Coronary artery (tissue), 2 donors: Measurements from ENCODE around the gene USP46.

Experiments
- DNase-seq: peaks from one replicate; pipeline ENCODE4 v3.0.0-alpha.2; 2017; ENCODE audit warnings: low spot score
- H3K27ac ChIP-seq, 2 donors: fragments of 200-600 bp; sonication (generic); one replicate each; pipeline ENCODE4 v1.5.1; 2016 to 2019
- H3K4me3 ChIP-seq: fragments of 200-600 bp; sonication (generic); 2 replicates; pipeline ENCODE4 v1.5.1; 2016; ENCODE audit warnings: mild to moderate bottlenecking, moderate library complexity
- CTCF ChIP-seq: fragments of 200-600 bp; sonication (generic); IDR thresholded peaks from one replicate; pipeline ENCODE4 v1.5.1; 2019; ENCODE audit warnings: antibody characterized with exemption

The USP46 gene

GRCh38 chr4:52637116-52637515 is 22.0 kb downstream of the USP46 start:
- TF ChIP-seq CTCF = no peak
- no peak for DNase-seq
- Histone ChIP-seq H3K4me3 (no peak overlapping the region), H3K27ac (no peak overlapping the region)

- H3K27ac ChIP-seq = no peak overlapping the region
- TF ChIP-seq CTCF = no peak
- no peak for DNase-seq
- H3K4me3 ChIP-seq = no peak overlapping the region
Measured at GRCh38 chr4:52635560-52635959, 23.5 kb downstream of the USP46 start.

- DNase-seq = no peak
- TF ChIP-seq CTCF = no peak
- Histone ChIP-seq H3K27ac (no peak overlapping the region), H3K4me3 (no peak overlapping the region)
Measured at GRCh38 chr4:52635130-52635529, 24.0 kb downstream of the USP46 start.

- no peak for TF ChIP-seq CTCF
- H3K27ac ChIP-seq = no peak overlapping the region
- no peak for DNase-seq
- H3K4me3 ChIP-seq = no peak overlapping the region
Measured at GRCh38 chr4:52633846-52634245, 25.3 kb downstream of the USP46 start.

GRCh38 chr4:52628974-52629373 is 30.1 kb downstream of the USP46 start:
- DNase-seq = no peak
- no peak overlapping the region for H3K4me3 ChIP-seq
- H3K27ac ChIP-seq = peak overlapping the region; percentile 23 to 54
- no peak for TF ChIP-seq CTCF

- DNase-seq = no peak
- no peak for TF ChIP-seq CTCF
- Histone ChIP-seq H3K27ac (peak overlapping the region; percentile 23 to 54), H3K4me3 (no peak overlapping the region)
Measured at GRCh38 chr4:52628543-52628942, 30.6 kb downstream of the USP46 start.

GRCh38 chr4:52627876-52628275 is 31.2 kb downstream of the USP46 start:
- H3K27ac ChIP-seq = peak overlapping the region; percentile 19 to 31
- DNase-seq = no peak
- TF ChIP-seq CTCF = no peak
- H3K4me3 ChIP-seq = no peak overlapping the region
